ENCODE results near the gene TAF6. TPM values are rescaled to one million over a fixed set of nuclear protein-coding genes. Genes with fewer than 3 reads are reported as not detected.

Gene TAF6
- total RNA-seq, 1 donor from 2014 or later: 20.8 TPM

GRCh38 chr7:100124301-100125230 is 5.4 kb upstream of the TAF6 start:
- no peak for DNase-seq (ENCODE audit: low read depth in 2 of 2)

GRCh38 chr7:100122568-100122967 is 3.4 kb upstream of the TAF6 start:
- DNase-seq (ENCODE audit: low read depth in 2 of 2): no peak

GRCh38 chr7:100122067-100122466 is 2.9 kb upstream of the TAF6 start:
- no peak for DNase-seq (ENCODE audit: low read depth in 2 of 2)

GRCh38 chr7:100120733-100121036 is 1.5 kb upstream of the TAF6 start:
- DNase-seq (ENCODE audit: low read depth in 2 of 2): no peak

GRCh38 chr7:100119970-100120732 is 993 bp upstream of the TAF6 start:
- peak; percentile 48 to 64 for DNase-seq (ENCODE audit: low read depth in 2 of 2)

GRCh38 chr7:100118388-100119071 is 628 bp downstream of the TAF6 start:
- DNase-seq (ENCODE audit: low read depth in 2 of 2): no peak

- no peak for DNase-seq (ENCODE audit: low read depth in 2 of 2)
Measured at GRCh38 chr7:100115026-100115425, 4.1 kb downstream of the TAF6 start.

GRCh38 chr7:100111914-100112313 is 7.2 kb downstream of the TAF6 start:
- no peak for DNase-seq (ENCODE audit: low read depth in 2 of 2)

- DNase-seq (ENCODE audit: low read depth in 2 of 2): no peak
Measured at GRCh38 chr7:100111156-100111555, 8.0 kb downstream of the TAF6 start.

- no peak for DNase-seq (ENCODE audit: low read depth in 2 of 2)
Measured at GRCh38 chr7:100109521-100110163, 9.5 kb downstream of the TAF6 start.

GRCh38 chr7:100107890-100108289 is 11.3 kb downstream of the TAF6 start:
- DNase-seq (ENCODE audit: low read depth in 2 of 2): no peak

- DNase-seq (ENCODE audit: low read depth in 2 of 2): no peak
Measured at GRCh38 chr7:100107125-100107737, 11.9 kb downstream of the TAF6 start.

- DNase-seq (ENCODE audit: low read depth in 2 of 2): no peak
Measured at GRCh38 chr7:100106633-100107032, 12.5 kb downstream of the TAF6 start.

- DNase-seq (ENCODE audit: low read depth in 2 of 2): no peak
Measured at GRCh38 chr7:100105534-100105933, 13.6 kb downstream of the TAF6 start.

GRCh38 chr7:100102950-100103840 is 16.0 kb downstream of the TAF6 start:
- DNase-seq (ENCODE audit: low read depth in 2 of 2): peak in 1 of 2 donors; percentile 96

GRCh38 chr7:100101016-100101862 is 17.9 kb downstream of the TAF6 start, which contains the start of the genes AP4M1 and MCM7:
TSS of gene AP4M1 (plus strand) at chr7:100101643. CDS start at chr7:100101715, 72 bp downstream.
TSS of gene MCM7 (minus strand) at chr7:100101397. CDS start at chr7:100101294, 103 bp downstream.
- DNase-seq (ENCODE audit: low read depth in 2 of 2): peak; percentile 99

GRCh38 chr7:100100420-100101015 is 18.6 kb downstream of the TAF6 start:
- DNase-seq (ENCODE audit: low read depth in 2 of 2): peak; percentile 99

GRCh38 chr7:100099452-100099851 is 19.7 kb downstream of the TAF6 start:
- DNase-seq (ENCODE audit: low read depth in 2 of 2): peak in 1 of 2 donors; percentile 46

GRCh38 chr7:100098913-100099312 is 20.2 kb downstream of the TAF6 start:
- no peak for DNase-seq (ENCODE audit: low read depth in 2 of 2)
